Smooth muscle cell (in vitro differentiated cells): ENCODE results near the gene SNX32. TPM values are rescaled to one million over a fixed set of nuclear protein-coding genes. Genes with fewer than 3 reads are reported as not detected.

Experiments used
- DNase-seq: peaks from one replicate; lab custom pipeline; 2025; ENCODE audit not compliant: unreplicated experiment; lab: John Stamatoyannopoulos, UW
- H2AFZ ChIP-seq: fragments of 200-600 bp; sonication (generic); 2 replicates; pipeline ENCODE4 v1.6.0; 2016; ENCODE audit warnings: antibody characterized with exemption, low read depth, mild to moderate bottlenecking
- H3F3A ChIP-seq: fragments of 200-600 bp; sonication (generic); 2 replicates; pipeline ENCODE4 v1.6.0; 2017; ENCODE audit warnings: antibody characterized with exemption, low read depth
- H3K27ac ChIP-seq: fragments of 200-600 bp; sonication (generic); 2 replicates; pipeline ENCODE4 v1.5.1; 2016; ENCODE audit warnings: low read depth, mild to moderate bottlenecking
- H3K27me3 ChIP-seq: fragments of 200-600 bp; sonication (generic); 2 replicates; pipeline ENCODE4 v1.6.1; 2016; ENCODE audit warnings: low read depth, mild to moderate bottlenecking
- H3K36me3 ChIP-seq: fragments of 200-600 bp; sonication (generic); 2 replicates; pipeline ENCODE4 v1.5.1; 2016; ENCODE audit warnings: low read depth
- H3K4me1 ChIP-seq: fragments of 200-600 bp; sonication (generic); 2 replicates; pipeline ENCODE4 v1.5.1; 2016; ENCODE audit warnings: low read depth
- H3K4me2 ChIP-seq: fragments of 200-600 bp; sonication (generic); 2 replicates; pipeline ENCODE4 v1.6.0; 2016; ENCODE audit warnings: mild to moderate bottlenecking
- H3K4me3 ChIP-seq: fragments of 200-600 bp; sonication (generic); 2 replicates; pipeline ENCODE4 v1.5.1; 2016; ENCODE audit warnings: mild to moderate bottlenecking
- H3K79me2 ChIP-seq: fragments of 200-600 bp; sonication (generic); 2 replicates; pipeline ENCODE4 v1.6.0; 2016; ENCODE audit warnings: low read depth, mild to moderate bottlenecking
- H3K9ac ChIP-seq: fragments of 200-600 bp; sonication (generic); 2 replicates; pipeline ENCODE4 v1.6.0; 2016; ENCODE audit warnings: low read depth
- H3K9me3 ChIP-seq: fragments of 200-600 bp; sonication (generic); replicated peaks from 2 replicates; pipeline ENCODE4 v1.5.1; 2016; ENCODE audit warnings: low read depth
- H4K20me1 ChIP-seq: fragments of 200-600 bp; sonication (generic); 2 replicates; pipeline ENCODE4 v1.6.0; 2016; ENCODE audit warnings: low read depth
- CTCF ChIP-seq: fragments of 200-600 bp; sonication (generic); IDR thresholded peaks from 2 replicates; pipeline ENCODE4 v1.5.1; 2017; ENCODE audit warnings: borderline replicate concordance, mild to moderate bottlenecking, antibody characterized with exemption; ENCODE audit not compliant: insufficient read depth, poor library complexity, severe bottlenecking
- WGBS: methylation state at CpG from one replicate; pipeline ENCODE4 v1.1.7; 2016; ENCODE audit warnings: low lambda C conversion rate; 5-methylcytosine and 5-hydroxymethylcytosine counted together
- polyA plus RNA-seq: library from polyadenylated mRNA; unstranded; fragments of >200 nt; fragmentation: Nextera tagmentation; extraction: Ambion mirVana; gene quantifications from 2 replicates; pipeline ENCODE4 v1.2.1, GENCODE V29; 2016
- total RNA-seq: library from RNA; depleted of rRNA; stranded (reverse); fragments of >200 nt; gene quantifications from 2 replicates; pipeline ENCODE4 v1.2.3, GENCODE V29; 2014

Gene SNX32
- total and polyA plus RNA-seq, 2 experiments from 2014 or later: 1.1 to 1.2 TPM

GRCh38 chr11:65870706-65871681 lies 37.2 kb downstream of the SNX32 start:
- 86% methylated on average over 24 of the region's 24 CpGs for WGBS
- peak overlapping the region; percentile 79 for H3K9ac ChIP-seq
- no peaks in the 10 kb centered on the region for H3K4me1 ChIP-seq
- no peaks in the 10 kb centered on the region for H3K36me3 ChIP-seq
- H3K27me3 ChIP-seq: no peaks in the 10 kb centered on the region
- H3K27ac ChIP-seq: peak overlapping the region; percentile 21
- H4K20me1 ChIP-seq: peaks cover 22% of the 10 kb centered on the region
- H3K4me2 ChIP-seq: peak overlapping the region; percentile 99
- no peak for TF ChIP-seq CTCF
- no peaks in the 10 kb centered on the region for H3K79me2 ChIP-seq
- no peak for DNase-seq
- peaks cover 29% of the 10 kb centered on the region for H3F3A ChIP-seq
- H2AFZ ChIP-seq: no peak overlapping the region
- peak overlapping the region; percentile 55 for H3K4me3 ChIP-seq
- no peaks in the 10 kb centered on the region for H3K9me3 ChIP-seq

GRCh38 chr11:65871811-65872548 lies 38.2 kb downstream of the SNX32 start:
- H3K4me3 ChIP-seq: peak overlapping the region; percentile 55
- H3K79me2 ChIP-seq: no peaks in the 10 kb centered on the region
- H3K4me1 ChIP-seq: no peaks in the 10 kb centered on the region
- peaks cover 21% of the 10 kb centered on the region for H3F3A ChIP-seq
- peak; percentile 57 for DNase-seq
- peak overlapping the region; percentile 21 for H3K27ac ChIP-seq
- WGBS: 30% methylated on average over 17 of the region's 26 CpGs
- H2AFZ ChIP-seq: no peak overlapping the region
- no peaks in the 10 kb centered on the region for H3K36me3 ChIP-seq
- peak overlapping the region; percentile 79 for H3K9ac ChIP-seq
- peaks cover 12% of the 10 kb centered on the region for H4K20me1 ChIP-seq
- TF ChIP-seq CTCF: no peak
- peak overlapping the region; percentile 99 for H3K4me2 ChIP-seq
- no peaks in the 10 kb centered on the region for H3K9me3 ChIP-seq
- H3K27me3 ChIP-seq: no peaks in the 10 kb centered on the region

- Histone ChIP-seq H3K27ac (peak within 1 kb of the TSS; percentile 61), H3K4me3 (peak within 1 kb of the TSS; percentile 55), H3F3A (peaks cover 13% of the 10 kb centered on the region), H3K4me1 (no peaks in the 10 kb centered on the region), H2AFZ (no peak within 1 kb of the TSS), H3K4me2 (peak within 1 kb of the TSS; percentile 99), H3K27me3 (no peaks in the 10 kb centered on the region), H3K36me3 (no peaks in the 10 kb centered on the region), H3K9ac (peak within 1 kb of the TSS; percentile 79), H3K79me2 (no peaks in the 10 kb centered on the region), H4K20me1 (peaks cover 5% of the 10 kb centered on the region), H3K9me3 (no peaks in the 10 kb centered on the region)
- DNase-seq: peak; percentile 57
- no peak for TF ChIP-seq CTCF
- under 1% methylated on average over 17 of the region's 69 CpGs for WGBS
Measured at GRCh38 chr11:65872586-65873317, 39.0 kb downstream of the SNX32 start, which contains the start of gene EFEMP2. Gene EFEMP2 (minus strand): TSS chr11:65872800. CDS start chr11:65872354, 446 bp downstream.
